ENCODE results near the gene CCDC122. TPM values are rescaled to one million over a fixed set of nuclear protein-coding genes. Genes with fewer than 3 reads are reported as not detected.

CCDC122 gene
- total and polyA plus RNA-seq, 2 experiments from 2014 or later = 5.3 to 10.3 TPM

GRCh38 chr13:43880214-43880855 lies 795 bp upstream of the CCDC122 start:
- H4K20me1 ChIP-seq (ENCODE audit: insufficient read depth, poor library complexity, severe bottlenecking) = no peaks in the 10 kb centered on the region
- no peaks in the 10 kb centered on the region for H3K36me3 ChIP-seq (replicated peaks; ENCODE audit: insufficient read depth, low read depth)
- no peaks in the 10 kb centered on the region for H3K9me2 ChIP-seq (replicated peaks; ENCODE audit: insufficient read depth)
- H3K4me3 ChIP-seq = peak overlapping the region; percentile 77
- H3K79me2 ChIP-seq = peaks cover 12% of the 10 kb centered on the region
- TF ChIP-seq CTCF (IDR thresholded peaks at IDR 0.05; ENCODE audit: poor library complexity) (no peak), EZH2 (IDR thresholded peaks at IDR 0.05; ENCODE audit: borderline replicate concordance) (no peak), EZH2phosphoT487 (IDR thresholded peaks at IDR 0.05; ENCODE audit: low read depth, severe bottlenecking, unreplicated experiment) (no peak)
- H3K4me1 ChIP-seq (ENCODE audit: insufficient read depth) = peaks cover 14% of the 10 kb centered on the region
- H2AFZ ChIP-seq = peak overlapping the region; percentile 88
- H3K27me3 ChIP-seq = no peaks in the 10 kb centered on the region
- WGBS (ENCODE audit: low lambda C conversion rate, missing lambda C conversion rate) = 29% methylated on average over 14 of the region's 15 CpGs
- peak overlapping the region; percentile 98 for H3K27ac ChIP-seq
- DNase-seq (ENCODE audit: low spot score) = no peak
- H3K4me2 ChIP-seq = peak overlapping the region; percentile 94
- H3K9me3 ChIP-seq (ENCODE audit: low read depth) = no peaks in the 10 kb centered on the region

DNA sequence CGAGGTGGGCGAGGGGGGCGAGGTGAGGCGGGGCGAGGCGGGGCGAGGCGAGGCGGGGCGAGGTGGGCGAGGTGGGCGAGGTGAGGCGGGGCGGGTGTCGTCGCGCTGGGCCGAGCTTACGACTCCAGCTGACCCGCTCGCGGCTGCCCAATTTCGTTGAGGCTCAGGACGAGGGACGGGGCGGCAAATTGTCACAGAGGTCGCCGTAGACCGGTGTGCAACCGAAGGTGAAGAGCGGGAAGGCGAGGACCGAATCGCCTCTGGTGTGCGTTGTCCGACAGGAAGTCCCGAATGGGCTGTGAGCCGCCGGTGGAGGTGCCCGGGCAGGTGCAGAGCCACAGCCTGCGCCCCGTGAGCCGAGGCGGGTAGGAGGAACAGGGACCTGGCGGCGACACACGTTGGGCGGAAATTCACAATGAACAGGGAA lies 228 bp upstream of the CCDC122 start, which contains the start of gene LACC1:
Gene LACC1 (plus strand): TSS at position 150 of the 427 bp plus-strand sequence. CDS start 1,082 bp downstream, outside the sequence.
- TF ChIP-seq EZH2phosphoT487 (IDR thresholded peaks at IDR 0.05; ENCODE audit: low read depth, severe bottlenecking, unreplicated experiment) = no peak
- TF ChIP-seq EZH2 (IDR thresholded peaks at IDR 0.05; ENCODE audit: borderline replicate concordance) = no peak
- TF ChIP-seq CTCF (IDR thresholded peaks at IDR 0.05; ENCODE audit: poor library complexity) = no peak
- Histone ChIP-seq H3K27ac (peak within 1 kb of the TSS; percentile 98), H4K20me1 (ENCODE audit: insufficient read depth, poor library complexity, severe bottlenecking) (no peaks in the 10 kb centered on the region), H3K36me3 (replicated peaks; ENCODE audit: insufficient read depth, low read depth) (no peaks in the 10 kb centered on the region), H3K9me2 (replicated peaks; ENCODE audit: insufficient read depth) (no peaks in the 10 kb centered on the region), H3K27me3 (no peaks in the 10 kb centered on the region), H3K4me3 (peak within 1 kb of the TSS; percentile 77), H3K9me3 (ENCODE audit: low read depth) (no peaks in the 10 kb centered on the region), H3K79me2 (peaks cover 12% of the 10 kb centered on the region), H3K4me1 (ENCODE audit: insufficient read depth) (peaks cover 14% of the 10 kb centered on the region), H3K4me2 (peak within 1 kb of the TSS; percentile 94), H2AFZ (peak within 1 kb of the TSS; percentile 88)
- 2% methylated on average over 26 of the region's 48 CpGs for WGBS (ENCODE audit: low lambda C conversion rate, missing lambda C conversion rate)
- DNase-seq (ENCODE audit: low spot score) = no peak

DNA sequence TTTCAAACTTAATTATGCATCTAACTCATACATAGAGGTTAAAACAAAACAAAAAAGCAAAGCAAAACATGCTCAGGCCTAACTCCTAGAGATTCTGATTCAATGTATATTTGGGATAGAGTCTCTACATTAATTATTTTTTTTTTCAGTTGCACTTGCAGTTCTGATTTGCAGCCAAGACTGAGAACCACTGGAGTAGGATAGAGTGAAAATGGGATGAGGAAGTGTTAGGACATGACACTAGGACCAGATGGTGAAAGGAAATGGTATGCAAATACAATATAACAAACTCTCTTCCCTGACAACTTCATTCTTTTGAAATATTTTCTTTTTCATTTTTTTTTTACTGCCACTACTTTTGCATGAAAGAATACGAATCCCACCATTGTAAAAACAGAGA lies 1.8 kb downstream of the CCDC122 start:
- Histone ChIP-seq H3K36me3 (replicated peaks; ENCODE audit: insufficient read depth, low read depth) (no peaks in the 10 kb centered on the region), H3K4me3 (no peak overlapping the region), H4K20me1 (ENCODE audit: insufficient read depth, poor library complexity, severe bottlenecking) (no peaks in the 10 kb centered on the region), H3K9me2 (replicated peaks; ENCODE audit: insufficient read depth) (no peaks in the 10 kb centered on the region), H3K9me3 (ENCODE audit: low read depth) (no peaks in the 10 kb centered on the region), H3K27me3 (no peaks in the 10 kb centered on the region), H3K4me1 (ENCODE audit: insufficient read depth) (peaks cover 14% of the 10 kb centered on the region), H3K4me2 (peak overlapping the region; percentile 94), H3K27ac (no peak overlapping the region), H2AFZ (no peak overlapping the region), H3K79me2 (peaks cover 12% of the 10 kb centered on the region)
- TF ChIP-seq EZH2 (IDR thresholded peaks at IDR 0.05; ENCODE audit: borderline replicate concordance) = no peak
- no peak for TF ChIP-seq CTCF (IDR thresholded peaks at IDR 0.05; ENCODE audit: poor library complexity)
- TF ChIP-seq EZH2phosphoT487 (IDR thresholded peaks at IDR 0.05; ENCODE audit: low read depth, severe bottlenecking, unreplicated experiment) = no peak
- WGBS (ENCODE audit: low lambda C conversion rate, missing lambda C conversion rate) = 94% methylated on average over 1 of the region's 1 CpG
- DNase-seq (ENCODE audit: low spot score) = no peak
